Keratinocyte (primary cell): ENCODE measurements around the gene LAMA1. TPM values are rescaled to one million over a fixed set of nuclear protein-coding genes. Genes with fewer than 3 reads are reported as not detected.

Experiments
- DNase-seq: peaks from one replicate; pipeline ENCODE4 v3.0.0-alpha.2; 2011; ENCODE audit warnings: low read depth, missing footprints, low spot score
- FAIRE-seq: peaks from 2 replicates; lab custom pipeline; 2011; peaks lifted over from hg19 to GRCh38; lab: Jason Lieb, UNC
- H2AFZ ChIP-seq: 2 replicates; pipeline ENCODE4 v1.6.0; 2012; ENCODE audit warnings: low read length, control low read depth, inconsistent platforms; ENCODE audit not compliant: control insufficient read depth
- H3K27ac ChIP-seq: 2 replicates; pipeline ENCODE4 v1.5.1; 2011; ENCODE audit warnings: low read length; ENCODE audit not compliant: control insufficient read depth, insufficient read depth
- H3K27me3 ChIP-seq: 3 replicates; pipeline ENCODE4 v1.6.0; 2011; ENCODE audit warnings: low read length; ENCODE audit not compliant: control insufficient read depth, insufficient read depth; ENCODE audit errors: extremely low read depth
- H3K36me3 ChIP-seq, 2 experiments: 2 replicates in 1 of 2; 3 replicates in 1 of 2; pipeline ENCODE4 v1.5.1; 2011; ENCODE audit warnings: low read length in 2 of 2, mild to moderate bottlenecking in 1 of 2; ENCODE audit not compliant: control insufficient read depth in 2 of 2, insufficient read depth in 2 of 2; ENCODE audit errors: extremely low read depth in 1 of 2
- H3K4me1 ChIP-seq: 3 replicates; pipeline ENCODE4 v1.5.1; 2011; ENCODE audit warnings: low read length; ENCODE audit not compliant: control insufficient read depth, insufficient read depth; ENCODE audit errors: extremely low read depth
- H3K4me2 ChIP-seq: 3 replicates; pipeline ENCODE4 v1.6.0; 2011; ENCODE audit warnings: low read depth, low read length; ENCODE audit not compliant: control insufficient read depth, insufficient read depth; ENCODE audit errors: extremely low read depth
- H3K4me3 ChIP-seq, 3 experiments: fragments of 200-600 bp in 1 of 3; sonication (generic) in 1 of 3; 2 replicates in 2 of 3; 3 replicates in 1 of 3; pipeline ENCODE4 v1.5.1; 2011 to 2016; ENCODE audit warnings: low read length in 3 of 3, mild to moderate bottlenecking in 3 of 3, control low read depth in 2 of 3, inconsistent platforms in 1 of 3, low read depth in 1 of 3, mixed read lengths in 1 of 3, mixed run types in 1 of 3, moderate library complexity in 1 of 3; ENCODE audit not compliant: control insufficient read depth in 2 of 3, insufficient read depth in 2 of 3; ENCODE audit errors: extremely low read depth in 1 of 3
- H3K79me2 ChIP-seq: 2 replicates; pipeline ENCODE4 v1.6.0; 2012; ENCODE audit warnings: low read length; ENCODE audit not compliant: control insufficient read depth, insufficient read depth
- H3K9ac ChIP-seq: 3 replicates; pipeline ENCODE4 v1.6.0; 2011; ENCODE audit warnings: low read length; ENCODE audit not compliant: control insufficient read depth, insufficient read depth; ENCODE audit errors: extremely low read depth
- H3K9me1 ChIP-seq: 3 replicates; pipeline ENCODE4 v1.6.0; 2011; ENCODE audit warnings: low read length; ENCODE audit not compliant: control insufficient read depth, insufficient read depth; ENCODE audit errors: extremely low read depth
- H3K9me3 ChIP-seq: 2 replicates; pipeline ENCODE4 v1.5.1; 2012; ENCODE audit warnings: low read depth, low read length; ENCODE audit not compliant: control insufficient read depth
- H4K20me1 ChIP-seq: 3 replicates; pipeline ENCODE4 v1.6.0; 2011; ENCODE audit warnings: low read length; ENCODE audit not compliant: control insufficient read depth, insufficient read depth; ENCODE audit errors: extremely low read depth
- CTCF ChIP-seq, 3 experiments: IDR thresholded peaks in 1 of 3; conservative IDR thresholded peaks in 1 of 3; optimal IDR thresholded peaks in 1 of 3; 2 replicates in 2 of 3; 3 replicates in 1 of 3; pipeline versions ENCODE3 to v1.5.1; 2011; ENCODE audit warnings: low read length in 3 of 3, mild to moderate bottlenecking in 3 of 3, moderate library complexity in 2 of 3, control low read depth in 1 of 3, inconsistent platforms in 1 of 3; ENCODE audit not compliant: insufficient read depth in 2 of 3; ENCODE audit errors: extremely low read depth in 1 of 3
- EZH2 ChIP-seq: IDR thresholded peaks from one replicate; pipeline ENCODE4 v1.6.1; 2012; ENCODE audit warnings: inconsistent platforms, mild to moderate bottlenecking, low read length, moderate library complexity
- dilution Hi-C: fragments of 300-500 bp; cut with MboI; formaldehyde crosslinking; loops from one replicate; pipeline ENCODE4 v1.7.0; 2020; ENCODE audit warnings: low sequenced_read_pairs; ENCODE audit not compliant: extremely low pct_ligation_motif_present
- polyA plus RNA-seq, 5 experiments: library from polyadenylated mRNA; depleted of rRNA in 3 of 5; stranded (reverse) in 3 of 5; stranded (forward) in 1 of 5; unstranded in 1 of 5; fragments of >200 nt; gene quantifications; 1 replicate in 1 of 5; 2 replicates in 3 of 5; 3 replicates in 1 of 5; pipeline versions ENCODE4 v1.2.1 to v1.2.3, GENCODE V29; 2011 to 2012; ENCODE audit warnings: missing spikeins in 2 of 5, low read depth in 1 of 5, low replicate concordance in 1 of 5

The LAMA1 gene
- polyA plus RNA-seq, 1 donor (not counting 4 experiments of a cell fraction or from before 2014, with no cell fraction given), result 2.1 TPM

GRCh38 chr18:7062811-7063210, 54.8 kb downstream of the LAMA1 start:
- Histone ChIP-seq H3K4me1 (peaks cover 8% of the 10 kb centered on the region), H2AFZ (no peak overlapping the region), H4K20me1 (no peaks in the 10 kb centered on the region), H3K4me2 (no peak overlapping the region), H3K79me2 (no peaks in the 10 kb centered on the region), H3K27ac (no peak overlapping the region), H3K27me3 (no peaks in the 10 kb centered on the region), H3K4me3 (no peak overlapping the region), H3K36me3 (no peaks in the 10 kb centered on the region), H3K9me1 (no peaks in the 10 kb centered on the region), H3K9me3 (no peaks in the 10 kb centered on the region), H3K9ac (no peak overlapping the region)
- no peak for FAIRE-seq
- no peak for DNase-seq
- TF ChIP-seq EZH2 (no peak), CTCF (optimal IDR thresholded peaks at IDR 0.05 in 1 of 3, IDR thresholded peaks at IDR 0.05 in 1 of 3, conservative IDR thresholded peaks at IDR 0.05 in 1 of 3; ENCODE audit: extremely low read depth in 1 of 3, insufficient read depth in 2 of 3, low read length in 3 of 3) (no peak)
- dilution Hi-C loops, result no loop called here

- Histone ChIP-seq H2AFZ (no peak overlapping the region), H3K27ac (no peak overlapping the region), H3K9ac (no peak overlapping the region), H3K36me3 (no peaks in the 10 kb centered on the region), H3K4me1 (peaks cover 8% of the 10 kb centered on the region), H3K79me2 (no peaks in the 10 kb centered on the region), H3K4me2 (no peak overlapping the region), H3K9me3 (no peaks in the 10 kb centered on the region), H3K4me3 (no peak overlapping the region), H4K20me1 (no peaks in the 10 kb centered on the region), H3K9me1 (no peaks in the 10 kb centered on the region), H3K27me3 (no peaks in the 10 kb centered on the region)
- no peak for FAIRE-seq
- dilution Hi-C loops, result no loop called here
- no peak for DNase-seq
- no peak for TF ChIP-seq EZH2
- no peak for TF ChIP-seq CTCF (optimal IDR thresholded peaks at IDR 0.05 in 1 of 3, IDR thresholded peaks at IDR 0.05 in 1 of 3, conservative IDR thresholded peaks at IDR 0.05 in 1 of 3; ENCODE audit: extremely low read depth in 1 of 3, insufficient read depth in 2 of 3, low read length in 3 of 3)
These were observed 55.4 kb downstream of the LAMA1 start for GRCh38 chr18:7062236-7062635.
